Islet precursor cell (in vitro differentiated cells): Measurements from ENCODE around the gene KCNMB2.

ENCODE experiments used
- DNase-seq: peaks from one replicate; pipeline ENCODE4 v3.0.0-alpha.2; 2018

The KCNMB2 gene

DNA sequence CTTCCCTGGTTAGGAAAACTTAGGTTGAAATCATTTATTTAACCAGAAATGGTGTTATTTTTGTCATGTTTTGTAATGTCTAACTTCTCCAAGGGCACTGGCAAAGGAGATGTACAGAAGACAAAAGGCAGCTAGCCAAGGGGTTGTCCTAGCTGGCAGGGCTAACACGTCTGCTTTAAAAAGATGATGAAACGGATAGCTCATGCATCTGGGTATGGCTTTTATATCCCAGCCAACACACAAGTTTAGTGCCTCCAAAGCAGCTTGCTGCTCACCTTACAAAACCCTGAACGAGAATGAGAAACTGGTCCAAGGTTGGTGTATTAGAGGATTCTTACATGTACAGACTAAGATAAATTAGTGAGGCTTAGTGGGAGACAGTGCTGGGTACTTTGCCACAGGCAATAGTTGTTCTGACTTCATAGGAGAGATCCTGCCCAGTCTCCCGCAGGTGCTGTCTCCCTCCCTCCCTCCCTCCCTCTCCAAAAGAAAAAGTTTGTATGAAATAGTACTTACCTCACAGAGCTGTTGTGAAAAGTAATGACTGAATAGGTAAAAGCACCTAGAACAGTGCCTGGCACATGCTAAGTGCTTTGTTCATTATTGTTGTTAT is 47.8 kb downstream of the KCNMB2 start:
- no peak for DNase-seq

DNA sequence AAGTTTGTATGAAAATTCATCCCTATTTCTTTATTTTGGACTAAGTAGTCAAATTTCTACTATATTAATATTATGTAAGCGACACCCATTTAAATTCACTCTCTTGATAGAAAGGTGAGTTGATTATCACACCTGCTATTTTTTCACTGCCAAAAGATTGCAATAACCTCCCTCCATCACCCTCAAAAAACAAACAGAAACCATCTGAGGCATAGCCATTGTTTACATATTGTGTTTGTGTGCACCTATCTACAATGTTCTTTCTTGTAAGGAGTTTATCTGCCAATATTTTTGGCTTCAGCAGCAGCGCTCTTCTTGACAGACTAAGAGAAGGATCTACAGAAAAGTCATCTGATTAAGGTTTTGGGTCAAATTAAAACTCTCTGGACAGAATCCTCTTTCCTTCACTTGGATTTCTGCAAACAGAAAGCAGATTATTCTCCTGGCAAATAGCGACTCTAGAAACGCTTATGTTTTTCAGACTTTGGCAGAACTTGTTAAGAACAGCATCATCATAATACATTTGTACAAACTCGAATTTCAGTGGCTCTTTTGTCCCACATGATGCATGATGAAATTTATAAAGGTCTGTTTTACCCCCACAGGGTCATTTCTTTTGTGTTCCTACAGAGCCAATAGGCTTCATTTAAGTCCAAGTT is 48.6 kb downstream of the KCNMB2 start:
- DNase-seq = no peak

DNA sequence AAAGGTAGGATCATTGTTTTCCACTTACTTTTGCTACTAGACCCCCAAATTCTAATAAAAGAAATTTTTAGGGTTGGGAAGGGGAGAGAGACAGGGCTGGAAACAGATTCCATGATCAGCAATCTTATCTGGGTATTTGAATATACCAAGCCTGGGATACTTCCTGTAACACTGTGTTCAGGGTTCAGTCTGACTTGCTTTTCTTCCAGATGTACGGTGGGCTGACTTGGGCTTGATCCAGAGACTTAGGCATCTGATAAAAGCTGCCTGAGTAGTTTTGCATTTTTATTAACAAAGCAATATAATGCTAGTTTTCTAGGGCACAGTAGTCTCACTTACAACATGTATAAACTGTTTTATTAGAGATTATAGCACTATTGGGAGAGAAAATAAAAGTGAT is 49.2 kb downstream of the KCNMB2 start:
- DNase-seq = no peak

DNA sequence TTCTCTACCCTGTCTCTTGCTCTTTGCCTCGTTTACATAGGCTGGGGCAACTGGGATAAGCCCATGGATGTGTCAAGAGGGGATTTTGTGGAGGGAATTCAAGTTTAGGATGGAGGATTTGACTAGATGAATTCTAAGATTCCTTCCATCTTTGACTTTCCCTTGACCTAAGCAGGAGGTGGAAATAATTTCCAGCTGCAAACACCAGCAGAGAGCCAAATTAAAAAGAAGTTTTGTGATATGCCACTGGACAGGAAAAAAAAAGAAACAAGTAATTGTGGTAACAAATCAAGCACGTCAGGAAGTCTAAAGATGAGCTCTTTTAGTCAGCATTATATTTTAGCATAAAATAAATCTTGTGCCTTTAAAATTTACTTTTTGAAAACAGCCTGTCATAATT is 49.8 kb downstream of the KCNMB2 start:
- no peak for DNase-seq

DNA sequence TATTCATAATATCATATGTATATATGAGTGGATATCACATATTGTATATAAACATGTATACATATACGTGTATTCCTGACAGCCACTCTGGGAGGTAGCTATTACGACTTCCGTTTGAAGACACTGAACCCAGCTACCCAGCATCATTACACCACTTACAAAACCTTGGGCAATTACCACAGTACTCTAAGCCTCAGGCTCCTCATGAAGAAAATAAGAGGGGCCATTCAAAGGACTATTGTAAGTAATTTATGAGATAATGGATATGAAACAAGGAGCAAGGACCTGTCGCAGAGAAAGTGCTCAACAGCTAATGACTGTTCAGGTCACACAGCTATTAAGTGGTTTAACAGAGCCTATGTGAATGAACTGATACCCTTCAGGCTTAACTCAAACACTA is 52.4 kb downstream of the KCNMB2 start:
- DNase-seq = peak; percentile 58

DNA sequence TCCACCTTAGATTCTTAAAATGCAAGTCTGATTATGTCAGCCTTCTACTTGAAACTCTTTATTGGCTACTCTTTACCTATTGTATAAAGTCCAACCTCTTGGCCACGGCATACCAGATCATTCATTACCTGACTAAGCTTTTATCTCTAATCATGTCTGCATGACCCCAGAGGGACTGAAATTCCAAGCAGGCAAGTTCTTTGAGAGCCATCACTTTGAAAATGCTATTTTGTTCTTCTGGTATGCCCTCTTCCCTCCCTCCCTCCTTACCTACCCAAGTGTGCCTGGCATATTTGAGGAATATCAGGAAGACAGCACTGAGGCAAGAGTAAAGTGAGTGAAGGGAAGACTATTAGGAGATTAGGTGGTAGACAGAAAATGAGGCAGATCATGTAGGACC is 57.5 kb downstream of the KCNMB2 start:
- peak; percentile 63 for DNase-seq

DNA sequence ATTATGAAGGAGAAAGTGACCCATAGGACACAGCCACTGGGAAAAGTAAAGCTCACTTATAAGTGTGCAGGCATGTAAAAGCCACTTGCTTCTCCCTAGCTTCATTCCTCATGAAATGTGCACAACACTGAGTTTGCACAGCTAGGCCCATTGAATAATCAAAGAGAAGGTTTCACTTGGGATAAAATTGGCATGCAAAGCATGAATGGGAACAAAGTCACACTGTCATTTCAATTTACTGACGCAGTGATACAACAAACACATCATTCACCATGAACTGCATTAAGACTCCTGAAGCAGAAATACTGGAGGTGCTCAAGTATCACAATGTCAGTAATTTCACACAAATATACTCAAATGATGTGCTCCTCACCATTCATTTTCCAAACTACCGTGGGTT is 61.1 kb downstream of the KCNMB2 start:
- no peak for DNase-seq

DNA sequence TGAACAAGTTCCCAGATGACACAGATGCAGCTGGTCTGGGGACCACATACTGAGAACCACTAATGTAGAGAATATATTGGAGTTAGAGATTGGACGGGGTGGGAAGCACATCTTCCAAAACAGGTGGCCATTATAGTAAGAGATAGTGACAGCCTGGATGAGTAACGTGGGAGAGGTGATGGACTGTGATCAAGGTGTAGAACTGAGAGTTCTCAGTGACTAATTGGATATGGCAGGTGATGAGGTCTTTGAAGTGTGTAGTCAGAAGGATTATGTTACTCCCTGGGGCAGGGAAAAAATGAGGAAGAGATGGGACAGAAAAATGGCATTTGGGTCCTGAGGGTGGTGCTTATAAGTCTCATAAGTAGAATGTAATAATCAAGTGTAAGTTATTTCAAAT is 66.6 kb downstream of the KCNMB2 start:
- DNase-seq = no peak

DNA sequence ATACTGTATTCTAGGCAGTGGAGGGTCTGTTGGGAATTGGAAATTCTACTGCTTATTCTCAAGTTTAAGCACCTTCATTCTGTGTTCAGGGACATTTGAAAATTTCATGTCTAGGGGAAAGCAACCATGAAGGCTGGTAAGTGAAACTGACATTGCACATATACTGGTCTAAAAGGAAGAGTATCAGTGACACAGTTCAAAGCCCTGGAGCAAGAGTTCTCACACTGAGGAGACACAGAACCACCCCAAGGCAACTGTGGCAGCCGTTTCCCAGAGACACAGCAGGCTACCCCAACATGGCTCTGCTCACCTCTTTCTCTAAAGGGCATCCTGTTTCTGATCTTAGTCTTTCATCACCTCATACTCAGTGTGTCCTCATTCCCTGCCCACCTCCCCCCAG is 67.5 kb downstream of the KCNMB2 start:
- DNase-seq = no peak

DNA sequence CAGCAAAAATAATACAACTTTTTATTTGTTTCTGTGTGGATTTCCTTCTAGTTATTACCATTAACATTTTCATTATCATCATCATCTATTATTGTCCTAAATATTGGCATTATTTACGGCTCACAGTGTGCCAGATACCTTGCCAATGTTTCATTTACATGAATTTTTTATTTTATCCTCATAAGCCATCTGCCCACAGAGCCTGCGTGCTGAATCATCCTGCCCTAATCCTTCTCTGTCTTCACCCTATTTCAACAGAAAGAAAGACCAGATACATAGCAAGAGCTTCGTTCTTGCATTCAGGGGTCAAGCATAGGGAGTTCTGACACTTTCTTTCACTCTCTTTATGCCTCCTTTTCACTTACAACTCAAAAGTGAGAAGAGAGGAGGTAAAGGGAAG is 82.0 kb downstream of the KCNMB2 start:
- no peak for DNase-seq

DNA sequence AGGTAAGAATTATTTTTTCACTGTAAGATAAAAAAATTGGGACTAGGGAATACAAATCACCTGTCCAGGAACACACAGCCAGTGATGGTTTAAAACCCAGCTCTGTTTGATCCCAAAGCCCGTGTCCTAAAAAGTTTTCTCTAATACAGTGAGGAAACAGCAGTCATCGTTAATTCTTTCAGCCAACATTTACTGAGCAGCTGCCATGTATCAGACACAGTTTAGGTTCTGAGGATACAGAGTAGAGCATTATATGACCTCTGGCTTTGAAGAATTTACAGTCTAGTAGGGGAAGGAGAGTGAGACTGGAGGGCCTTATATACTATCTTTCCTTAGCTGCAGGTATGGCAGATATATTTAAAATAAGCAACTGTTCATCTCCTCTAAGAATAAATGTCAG is 82.7 kb downstream of the KCNMB2 start:
- DNase-seq = no peak

DNA sequence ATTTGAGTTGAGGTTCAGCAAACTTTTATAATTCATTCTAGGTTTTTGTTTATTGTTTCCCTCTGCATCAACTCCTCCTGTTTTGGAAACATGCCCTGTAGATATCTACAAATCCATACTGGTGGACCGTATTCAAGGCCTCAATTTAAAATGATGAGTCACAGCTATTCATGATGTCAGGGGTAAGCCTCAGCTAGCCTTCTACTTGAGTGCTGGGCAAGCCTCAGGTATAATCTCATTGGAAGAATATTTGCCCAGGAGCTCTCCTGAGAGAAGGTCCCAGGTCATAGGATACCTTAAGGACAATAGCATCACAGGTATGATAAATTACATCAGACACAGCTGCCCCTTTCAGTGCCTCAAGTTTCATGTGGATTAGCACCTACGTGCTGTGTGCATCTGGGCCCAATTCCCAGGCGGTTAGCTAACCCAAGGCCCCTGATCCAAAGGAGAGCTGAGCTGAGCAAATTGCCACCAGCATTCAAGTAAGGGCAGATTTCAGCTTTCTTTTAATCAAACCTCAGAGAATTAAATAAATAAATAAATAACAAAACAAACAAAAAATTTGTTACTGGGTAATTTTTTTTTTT is 87.5 kb downstream of the KCNMB2 start:
- no peak for DNase-seq

DNA sequence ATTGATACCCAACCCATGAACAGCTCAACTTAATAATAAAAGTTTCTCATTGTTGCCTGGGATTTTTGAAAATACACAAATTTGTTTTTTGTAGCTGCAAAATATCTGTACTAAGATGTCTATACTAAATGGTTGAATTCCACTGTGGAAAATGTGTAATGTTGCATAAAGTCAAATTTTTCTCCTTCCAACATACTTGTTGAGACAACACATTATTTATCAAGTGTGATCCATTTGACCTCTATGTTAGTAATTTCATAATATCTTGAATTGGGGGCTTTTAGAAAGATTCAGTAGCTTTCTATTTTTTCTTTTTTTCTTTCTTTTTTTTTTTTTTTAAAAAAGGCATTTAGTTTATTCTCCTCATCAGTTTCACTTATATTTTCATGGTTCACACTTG is 88.0 kb downstream of the KCNMB2 start:
- no peak for DNase-seq

DNA sequence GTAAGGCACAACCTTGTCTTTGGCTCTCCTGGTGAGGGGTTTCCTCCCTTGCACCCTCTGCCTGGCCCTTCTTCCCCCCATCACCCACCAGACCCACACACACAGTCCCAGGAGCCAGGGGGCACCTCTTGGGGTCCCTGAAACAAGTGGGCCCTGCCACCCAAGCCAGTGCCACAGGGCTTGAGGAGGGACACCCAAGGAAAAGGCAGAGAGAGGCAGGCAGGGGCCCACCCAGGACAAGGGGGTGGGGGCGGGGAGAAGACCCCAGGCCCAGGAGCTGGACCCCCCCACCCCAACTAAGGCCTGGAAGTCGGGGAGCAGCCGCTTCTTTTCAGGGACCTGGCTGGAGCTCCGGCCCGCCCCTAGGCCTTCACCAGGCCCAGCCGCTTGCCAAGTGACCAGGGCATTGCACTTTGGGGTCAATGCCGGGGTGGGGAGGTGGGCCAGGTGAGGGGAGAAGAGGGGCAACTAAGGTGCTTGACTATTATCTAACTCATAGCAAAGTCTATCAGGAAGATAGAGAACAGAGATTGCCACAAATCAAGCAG is 88.9 kb downstream of the KCNMB2 start:
- no peak for DNase-seq

DNA sequence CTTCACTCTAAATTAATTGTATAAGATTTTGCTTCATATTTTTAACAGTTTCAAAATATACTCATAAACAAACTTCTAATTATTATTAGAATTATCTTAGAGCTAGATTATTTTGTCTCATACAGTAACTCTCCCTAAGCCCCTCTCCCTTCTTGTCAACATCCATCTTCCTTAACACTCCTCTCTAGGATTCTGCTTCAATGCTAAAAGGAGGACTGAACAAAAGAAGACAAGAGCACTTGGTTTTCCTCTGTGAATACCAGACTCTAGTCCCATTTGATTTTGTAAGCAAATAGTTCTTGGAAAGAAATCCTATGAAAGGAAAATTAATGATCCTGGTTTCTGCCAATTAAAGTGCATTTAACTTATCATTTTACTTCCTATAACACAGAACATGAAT is 91.8 kb downstream of the KCNMB2 start:
- no peak for DNase-seq

DNA sequence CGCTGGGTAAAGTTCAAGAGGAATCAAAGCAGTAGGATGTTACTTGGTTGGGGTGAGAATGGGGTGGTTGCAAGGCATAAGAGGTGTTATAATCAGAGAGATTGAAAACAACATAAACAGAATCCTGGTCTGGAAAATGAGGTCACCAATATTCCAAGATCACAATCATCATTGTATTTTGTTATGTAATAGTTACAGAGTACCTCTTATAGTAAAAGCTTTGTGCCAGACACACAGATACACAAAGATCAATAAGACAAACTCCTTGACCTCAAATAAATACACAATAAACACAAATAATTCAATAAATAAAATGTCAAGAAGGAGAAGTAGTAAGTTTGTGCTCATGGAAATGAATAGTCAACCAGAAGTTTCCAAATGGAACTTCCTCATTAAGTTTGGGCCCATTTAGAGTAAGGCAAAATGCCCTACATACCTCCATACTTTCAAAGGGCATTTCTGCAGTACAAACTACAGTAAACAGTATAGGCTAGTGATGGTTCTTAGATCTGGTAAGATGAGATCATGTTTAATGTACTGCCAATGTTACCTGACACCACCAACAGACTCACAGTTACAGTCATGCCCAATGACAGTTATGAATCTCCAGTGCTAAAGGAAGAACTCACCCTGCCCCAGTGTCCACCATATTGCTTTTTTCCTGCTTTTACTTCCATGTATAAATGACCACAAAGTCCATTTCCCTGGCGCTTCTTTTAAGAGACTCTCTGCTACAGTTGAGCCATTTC is 93.4 kb downstream of the KCNMB2 start:
- no peak for DNase-seq

DNA sequence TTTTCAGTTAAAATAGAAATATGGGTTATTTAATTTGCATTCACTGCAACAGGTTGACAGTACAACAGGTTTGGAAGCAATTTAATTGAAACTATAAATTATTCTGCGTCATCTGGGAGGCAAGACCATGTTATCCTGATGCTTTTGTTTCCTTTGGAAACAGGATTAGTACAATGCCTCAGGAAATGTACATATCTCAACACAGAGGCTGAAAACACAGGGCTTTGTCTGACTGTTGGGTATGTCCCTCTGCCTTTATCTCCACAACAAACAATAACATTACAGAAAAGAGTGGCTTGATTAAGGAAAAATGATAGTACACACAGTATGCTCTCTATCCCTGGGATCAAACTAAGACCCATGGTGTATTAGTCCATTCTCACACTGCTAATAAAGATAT is 95.7 kb downstream of the KCNMB2 start:
- DNase-seq = no peak

DNA sequence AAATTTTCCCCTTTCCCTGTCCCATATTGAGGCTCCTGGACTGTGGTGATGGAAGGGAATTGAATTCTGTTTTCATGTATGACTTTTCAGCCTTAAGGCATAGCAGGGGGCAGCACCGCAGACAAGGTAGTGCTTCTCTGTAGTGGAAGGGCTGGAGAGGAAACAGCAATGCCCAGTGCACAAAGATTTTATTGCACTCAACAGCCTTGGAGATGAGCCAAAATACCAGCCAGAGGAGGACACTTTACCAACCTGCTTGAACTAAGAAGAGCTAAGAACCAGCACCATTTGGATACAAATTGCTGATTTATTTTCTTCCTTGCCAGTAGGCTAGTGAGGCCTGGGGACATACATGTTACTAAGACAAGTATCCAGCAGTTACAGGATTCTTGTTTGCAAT is 98.7 kb downstream of the KCNMB2 start:
- no peak for DNase-seq

DNA sequence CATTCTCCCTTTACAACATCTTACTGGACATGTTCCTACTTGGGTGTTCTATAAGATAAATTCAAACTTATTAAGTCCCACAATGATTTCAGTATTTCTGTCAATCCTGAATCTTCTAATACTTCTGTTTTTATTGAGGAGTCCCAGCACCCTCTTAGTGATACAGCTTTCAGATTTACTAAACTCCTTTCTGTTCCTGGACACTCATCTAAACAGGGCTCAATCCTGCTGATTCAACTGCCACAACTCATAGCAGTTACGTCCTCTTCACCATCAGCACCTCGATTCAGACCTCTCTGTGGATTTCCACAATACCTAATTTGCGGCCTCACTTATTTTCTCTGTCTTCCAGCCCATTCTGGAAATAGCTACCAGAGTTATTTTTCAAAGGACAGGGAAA is 101.6 kb downstream of the KCNMB2 start:
- DNase-seq = no peak

DNA sequence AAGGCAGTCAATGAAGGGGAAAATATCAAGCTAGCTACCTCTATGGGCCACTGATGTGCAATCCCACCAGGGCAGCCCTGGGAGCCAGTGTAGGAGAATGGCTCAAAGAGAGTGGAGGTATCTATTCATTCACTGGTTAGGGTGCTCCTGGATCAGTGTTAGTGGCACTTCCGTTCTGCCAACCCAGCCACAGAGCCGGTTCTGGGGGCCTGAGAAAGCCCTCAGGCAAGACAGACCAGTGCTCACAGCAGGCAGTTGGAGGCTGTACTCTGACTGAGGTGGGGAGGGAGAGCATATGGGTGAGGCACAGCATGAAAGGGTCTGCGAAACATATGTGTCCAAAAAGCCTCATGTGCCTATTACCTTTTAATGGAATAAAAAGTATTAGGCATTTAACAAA is 109.3 kb downstream of the KCNMB2 start:
- DNase-seq = no peak

DNA sequence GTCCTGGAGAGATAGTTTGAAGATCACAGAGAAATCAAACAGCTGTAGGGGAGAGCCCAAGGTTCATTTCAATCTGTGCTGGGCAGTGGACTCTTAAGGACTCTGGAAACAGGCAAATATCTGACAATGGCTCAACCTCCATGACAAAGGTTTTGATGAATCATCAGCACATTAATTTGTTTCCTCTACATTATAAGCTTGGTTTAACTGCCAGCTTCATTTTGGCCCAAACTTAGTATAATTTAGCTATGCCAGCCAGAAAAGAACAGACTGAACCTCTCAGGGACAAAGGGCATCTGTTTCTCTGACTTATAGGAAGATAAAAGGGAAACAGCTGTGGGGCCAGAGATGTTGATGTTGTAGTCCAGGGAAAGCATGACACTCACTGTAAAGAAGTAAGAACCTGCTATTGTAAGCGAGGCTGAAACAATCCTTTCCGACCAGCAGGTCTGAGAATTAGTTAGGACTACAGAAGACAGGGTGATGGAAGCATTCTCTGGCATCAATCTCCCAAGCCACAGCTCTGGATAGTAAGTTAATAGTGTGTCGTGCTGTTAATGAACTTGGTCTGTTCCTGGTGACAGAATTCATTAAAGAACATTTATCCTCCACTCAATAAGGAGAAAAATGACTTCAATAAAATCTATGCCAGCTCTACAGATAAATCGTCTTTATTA is 110.1 kb downstream of the KCNMB2 start:
- DNase-seq = no peak

DNA sequence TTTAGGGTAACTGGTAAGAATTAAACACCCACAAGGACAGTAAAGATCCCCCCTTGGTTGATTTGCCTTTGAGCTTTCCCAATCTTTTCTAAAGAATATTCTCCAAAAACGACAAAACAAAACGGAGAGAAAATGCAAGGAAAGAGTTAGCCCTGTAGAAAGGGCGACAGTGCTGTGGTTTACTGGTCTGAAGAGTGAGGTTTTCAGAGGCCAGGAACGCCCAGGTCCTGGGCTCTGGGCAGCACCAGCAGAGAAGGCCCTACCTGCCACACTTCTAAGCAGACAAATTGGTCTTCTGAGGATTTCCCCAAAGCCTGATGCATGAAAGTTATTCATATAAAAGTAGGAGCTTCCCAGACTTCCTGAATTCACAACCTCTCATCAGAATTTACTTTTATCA is 119.3 kb downstream of the KCNMB2 start:
- DNase-seq = no peak

DNA sequence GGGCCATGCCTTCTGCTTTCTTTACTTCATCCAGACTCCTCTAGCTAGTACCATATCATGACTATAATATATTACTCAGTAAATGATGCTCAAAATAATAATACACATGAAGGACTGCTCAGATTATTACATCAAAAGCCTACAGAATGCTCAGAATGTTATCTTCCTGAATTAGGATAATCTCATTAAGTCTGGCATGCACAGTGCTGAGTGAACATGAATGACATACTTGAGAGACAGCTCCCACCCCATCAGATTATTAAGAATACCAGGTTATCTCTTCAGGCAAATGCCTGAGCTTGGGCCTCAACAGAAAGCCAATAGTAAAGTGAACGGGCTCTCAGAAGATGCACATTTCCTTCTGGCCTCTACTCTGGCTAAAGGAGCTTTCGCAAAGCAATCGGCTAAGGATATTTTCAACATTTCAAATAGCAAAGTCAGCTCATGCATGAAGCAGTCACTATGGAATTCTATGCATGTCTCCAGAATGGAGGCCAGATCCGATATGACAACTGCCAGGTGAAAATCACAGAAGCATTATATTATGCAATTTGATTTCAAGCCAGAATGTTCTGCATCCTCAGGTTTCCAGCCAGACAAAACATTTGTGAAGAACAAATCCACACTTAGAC is 122.6 kb downstream of the KCNMB2 start:
- no peak for DNase-seq
